C4-2B (cell line): ENCODE data around the gene HAUS1.
"Not testable (repeated sequence)": the region's sequence is repeated elsewhere in the genome, so short reads cannot be mapped to it uniquely, and the experiment has no call there.

Experiments
- H3K27ac ChIP-seq: fragments of 450-650 bp; 2 replicates; pipeline ENCODE4 v1.5.1; 2017
- CTCF ChIP-seq: fragments of 450-650 bp; conservative IDR thresholded peaks from 2 replicates; pipeline ENCODE4 v1.5.1; 2017; ENCODE audit warnings: mild to moderate bottlenecking
- ZFX ChIP-seq: fragments of 450-650 bp; IDR thresholded peaks from 2 replicates; pipeline ENCODE4 v1.6.1; 2017

The HAUS1 gene

GRCh38 chr18:46161703-46162396 lies 57.7 kb downstream of the HAUS1 start:
- no peak overlapping the region for H3K27ac ChIP-seq
- TF ChIP-seq CTCF (no peak), ZFX (no peak)

- TF ChIP-seq CTCF: no peak
- TF ChIP-seq ZFX: no peak
- H3K27ac ChIP-seq: no peak overlapping the region
Measured at GRCh38 chr18:46163091-46163490, 58.9 kb downstream of the HAUS1 start.

GRCh38 chr18:46163941-46164499 lies 59.8 kb downstream of the HAUS1 start:
- H3K27ac ChIP-seq: no peak overlapping the region
- no peak for TF ChIP-seq ZFX
- TF ChIP-seq CTCF: no peak

GRCh38 chr18:46164502-46164901 lies 60.3 kb downstream of the HAUS1 start:
- not testable (repeated sequence) for H3K27ac ChIP-seq

GRCh38 chr18:46164920-46165319 lies 60.7 kb downstream of the HAUS1 start:
- TF ChIP-seq CTCF (no peak), ZFX (no peak)
- no peak overlapping the region for H3K27ac ChIP-seq

GRCh38 chr18:46166261-46166970 lies 62.2 kb downstream of the HAUS1 start:
- H3K27ac ChIP-seq: no peak overlapping the region
- no peak for TF ChIP-seq ZFX
- TF ChIP-seq CTCF: no peak

GRCh38 chr18:46167971-46168370 lies 63.8 kb downstream of the HAUS1 start:
- TF ChIP-seq ZFX: no peak
- TF ChIP-seq CTCF: no peak
- no peak overlapping the region for H3K27ac ChIP-seq

GRCh38 chr18:46169464-46169941 lies 65.3 kb downstream of the HAUS1 start:
- H3K27ac ChIP-seq: no peak overlapping the region
- TF ChIP-seq ZFX (no peak), CTCF (no peak)
